Pancreas (tissue), 10 donors: ENCODE results near the gene GNG8. TPM values are rescaled to one million over a fixed set of nuclear protein-coding genes. Genes with fewer than 3 reads are reported as not detected.

Experiments used
- ATAC-seq, 4 donors: fragments of 200-7000 bp; cut with Tn5 transposase; one replicate each; pipeline versions ENCODE4 v1.8.0 to v1.9.1; 2020; ENCODE audit warnings: mild to moderate bottlenecking in 4 of 4, moderate library complexity in 4 of 4
- DNase-seq, 6 donors: peaks; one replicate each; pipeline ENCODE4 v3.0.0-alpha.2; 2020
- FAIRE-seq: peaks from 2 replicates; lab custom pipeline; 2012; peaks lifted over from hg19 to GRCh38; lab: Jason Lieb, UNC
- H3K27ac ChIP-seq, 4 donors: fragments of 200-600 bp; sonication (generic); 1 replicate in 3 of 4; 2 replicates in 1 of 4; pipeline versions ENCODE4 v1.5.0 to v1.8.0; 2020
- H3K27me3 ChIP-seq, 4 donors: fragments of 200-600 bp; one replicate each; pipeline ENCODE4 v1.8.0; 2021
- H3K36me3 ChIP-seq, 3 donors: fragments of 200-600 bp; sonication (generic) in 1 of 3; one replicate each; pipeline versions ENCODE4 v1.5.0 to v1.8.0; 2020 to 2021
- H3K4me1 ChIP-seq, 3 donors: fragments of 200-600 bp; one replicate each; pipeline ENCODE4 v1.8.0; 2021
- H3K4me3 ChIP-seq, 4 donors: fragments of 200-600 bp; sonication (generic) in 2 of 4; one replicate each; pipeline versions ENCODE4 v1.5.0 to v1.8.0; 2020 to 2021
- H3K9me3 ChIP-seq, 4 donors: fragments of 200-600 bp; one replicate each; pipeline ENCODE4 v1.8.0; 2021
- WGBS, 2 donors: extraction: QIAGEN DNeasy Blood & Tissue Kit; methylation state at CpG; one replicate each; pipeline ENCODE4 v1.1.7; 2013; 5-methylcytosine and 5-hydroxymethylcytosine counted together
- intact Hi-C, 3 donors: fragments of 100-400 bp; cut with DNase I; formaldehyde crosslinking; loops; one replicate each; pipeline versions ENCODE4 v1.11.1 to v1.14.2; 2022
- polyA plus RNA-seq, 2 donors: library from polyadenylated mRNA; stranded (reverse); fragments of 200-250 nt; gene quantifications; one replicate each; pipeline ENCODE4 v1.2.3, GENCODE V29; 2013
- total RNA-seq, 6 donors: library from RNA; stranded (reverse); fragmentation: NEBNext Ultra II Directional in 4 of 6; extraction: Animal tissue kit (Norgen Biotek cat#: 25700) in 4 of 6; gene quantifications; one replicate each; pipeline versions ENCODE4 v1.2.1 to v1.2.4, GENCODE V29; 2021 to 2023
- TF ChIP-seq, protein P1 (sequence below), 4 donors: fragments of 200-600 bp; sonication (generic) in 3 of 4; IDR thresholded peaks; one replicate each; pipeline versions ENCODE4 v1.5.0 to v1.8.0; 2021; ENCODE audit warnings: antibody characterized with exemption in 4 of 4
- donor health status: healthy with polysubstance abuse.
- donor health status: DM: no; HTN: no; CAD: no; lungs with moderate emphysema.
- donor health status: DM: no; HTN: no; CAD: no.
- donor health status: control.
- donor health status: control.
- donor health status: Bipolar disorder and iron deficiency.
- donor health status: DM: yes; HTN: yes; CAD: no.
- donor health status: DM: no; HTN: no; CAD: no.
- donor health status: DM: no; HTN: no; CAD: no.
- donor health status: DM: yes; HTN: yes; CAD: no.

GNG8 gene
- total and polyA plus RNA-seq, 8 donors, result not detected

DNA sequence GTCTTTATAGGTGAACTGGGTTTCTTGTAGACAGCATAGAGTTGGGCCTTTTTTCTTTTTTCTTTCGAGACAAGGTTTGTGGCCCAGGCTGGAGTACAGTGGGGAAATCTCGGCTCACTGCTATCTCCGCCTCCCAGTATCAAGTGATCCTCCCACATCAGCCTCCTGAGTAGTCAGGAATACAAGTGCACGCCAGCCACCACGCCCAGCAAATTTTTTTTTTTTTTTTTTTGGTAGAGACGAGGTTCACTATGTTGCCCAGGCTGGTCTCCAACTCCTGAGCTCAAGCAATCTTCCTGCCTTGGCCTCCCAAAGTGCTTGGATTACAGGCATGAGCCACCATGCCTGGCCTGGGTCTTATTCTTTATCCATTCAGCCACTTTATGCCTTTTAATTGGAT is 40.0 kb downstream of the GNG8 start:
- Histone ChIP-seq H3K4me1 (peaks cover 0 to 3% (median 0%) of the 10 kb centered on the region in 3 donors), H3K27ac (no peak overlapping the region), H3K4me3 (no peak overlapping the region), H3K9me3 (no peaks in the 10 kb centered on the region), H3K36me3 (no peaks in the 10 kb centered on the region), H3K27me3 (no peaks in the 10 kb centered on the region)
- FAIRE-seq, result no peak
- intact Hi-C loops, result no loop called here
- 86 to 90% methylated on average over 6 of the region's 6 CpGs for WGBS, 2 donors
- no peak for DNase-seq
- ATAC-seq, result no peak
- TF ChIP-seq, protein P1, sequence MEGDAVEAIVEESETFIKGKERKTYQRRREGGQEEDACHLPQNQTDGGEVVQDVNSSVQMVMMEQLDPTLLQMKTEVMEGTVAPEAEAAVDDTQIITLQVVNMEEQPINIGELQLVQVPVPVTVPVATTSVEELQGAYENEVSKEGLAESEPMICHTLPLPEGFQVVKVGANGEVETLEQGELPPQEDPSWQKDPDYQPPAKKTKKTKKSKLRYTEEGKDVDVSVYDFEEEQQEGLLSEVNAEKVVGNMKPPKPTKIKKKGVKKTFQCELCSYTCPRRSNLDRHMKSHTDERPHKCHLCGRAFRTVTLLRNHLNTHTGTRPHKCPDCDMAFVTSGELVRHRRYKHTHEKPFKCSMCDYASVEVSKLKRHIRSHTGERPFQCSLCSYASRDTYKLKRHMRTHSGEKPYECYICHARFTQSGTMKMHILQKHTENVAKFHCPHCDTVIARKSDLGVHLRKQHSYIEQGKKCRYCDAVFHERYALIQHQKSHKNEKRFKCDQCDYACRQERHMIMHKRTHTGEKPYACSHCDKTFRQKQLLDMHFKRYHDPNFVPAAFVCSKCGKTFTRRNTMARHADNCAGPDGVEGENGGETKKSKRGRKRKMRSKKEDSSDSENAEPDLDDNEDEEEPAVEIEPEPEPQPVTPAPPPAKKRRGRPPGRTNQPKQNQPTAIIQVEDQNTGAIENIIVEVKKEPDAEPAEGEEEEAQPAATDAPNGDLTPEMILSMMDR (IDR thresholded peaks at IDR 0.05), result no peak

DNA sequence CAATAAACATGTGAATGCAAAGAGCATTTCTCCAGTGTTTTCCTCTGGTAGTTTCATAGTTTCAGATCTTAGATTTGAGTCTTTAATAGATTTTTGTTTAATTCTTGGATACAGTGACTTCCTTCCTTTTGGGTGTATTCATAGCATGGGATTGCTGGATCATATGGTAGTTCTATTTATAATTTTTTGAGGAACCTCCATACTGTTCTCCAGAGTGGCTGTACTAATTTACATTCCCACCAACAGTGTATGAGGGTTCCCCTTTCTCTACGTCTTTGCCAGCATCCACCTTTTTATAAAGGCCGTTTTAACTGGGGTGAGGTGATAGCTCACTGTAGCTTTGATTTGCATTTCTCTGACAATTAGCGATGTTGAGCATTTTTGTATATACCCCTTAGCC is 44.1 kb downstream of the GNG8 start:
- TF ChIP-seq, protein P1 (IDR thresholded peaks at IDR 0.05), result no peak
- DNase-seq (no peak), ATAC-seq (no peak), FAIRE-seq (no peak)
- Histone ChIP-seq H3K36me3 (no peaks in the 10 kb centered on the region), H3K4me3 (no peak overlapping the region), H3K4me1 (no peaks in the 10 kb centered on the region), H3K27me3 (no peaks in the 10 kb centered on the region), H3K9me3 (no peaks in the 10 kb centered on the region), H3K27ac (no peak overlapping the region)
- 87% methylated on average over 3 of the region's 3 CpGs for WGBS, 2 donors
- intact Hi-C loops, result no loop called here

DNA sequence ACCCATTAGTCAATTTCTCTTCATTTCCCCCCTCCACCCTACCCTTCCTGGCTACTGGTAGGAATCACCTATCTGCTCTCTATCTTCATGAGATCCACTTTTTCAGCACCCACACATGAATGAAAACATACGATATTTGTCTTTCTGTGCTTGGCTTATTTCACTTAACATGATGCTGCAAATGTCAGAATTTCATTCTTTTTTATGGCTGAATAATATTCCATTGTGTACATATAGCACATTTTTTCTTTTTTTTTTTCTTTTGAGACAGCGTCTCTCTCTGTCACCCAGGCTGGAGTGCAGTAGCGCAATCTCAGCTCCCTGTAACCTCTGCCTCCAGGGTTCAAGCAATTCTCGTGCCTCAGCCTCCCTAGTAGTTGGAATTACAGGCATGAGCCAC is 44.7 kb downstream of the GNG8 start:
- Histone ChIP-seq H3K9me3 (no peaks in the 10 kb centered on the region), H3K4me1 (no peaks in the 10 kb centered on the region), H3K27ac (no peak overlapping the region), H3K36me3 (no peaks in the 10 kb centered on the region), H3K27me3 (no peaks in the 10 kb centered on the region), H3K4me3 (no peak overlapping the region)
- WGBS, 2 donors, result 93 to 95% methylated on average over 4 of the region's 4 CpGs
- no peak for ATAC-seq
- intact Hi-C loops, result no loop called here
- no peak for DNase-seq
- no peak for FAIRE-seq
- TF ChIP-seq, protein P1 (IDR thresholded peaks at IDR 0.05), result no peak

- WGBS, 2 donors, result 83 to 90% methylated on average over 3 of the region's 3 CpGs
Observed at GRCh38 chr19:46587861-46588260, 48.1 kb downstream of the GNG8 start.

DNA sequence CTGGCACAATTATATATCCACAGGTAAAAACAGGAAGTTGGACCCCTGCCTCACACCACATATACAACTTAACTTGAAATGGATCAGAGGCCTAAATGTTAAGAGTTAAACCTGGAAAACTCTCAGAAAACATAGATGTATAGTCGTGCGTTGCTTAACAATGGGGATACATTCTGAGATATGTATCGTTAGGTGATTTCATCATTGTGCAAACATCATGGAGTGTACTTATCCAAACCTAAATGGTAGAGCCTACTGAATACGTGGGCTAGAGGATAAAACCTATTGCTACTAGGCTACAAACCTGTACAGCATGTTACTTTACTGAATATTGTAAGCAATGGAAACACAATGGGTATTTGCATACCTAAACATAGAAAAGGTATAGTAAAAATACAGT is 49.7 kb downstream of the GNG8 start:
- H3K4me1 ChIP-seq, result no peaks in the 10 kb centered on the region
- TF ChIP-seq, protein P1 (IDR thresholded peaks at IDR 0.05), result no peak
- FAIRE-seq (no peak), DNase-seq (no peak), ATAC-seq (no peak)
- H3K27me3 ChIP-seq, result no peaks in the 10 kb centered on the region
- no peak overlapping the region for H3K27ac ChIP-seq
- whole genome bisulfite sequencing, 2 donors, result 78 to 82% methylated on average over 4 of the region's 4 CpGs
- no peaks in the 10 kb centered on the region for H3K9me3 ChIP-seq
- intact Hi-C loops, result no loop called here
- no peak overlapping the region for H3K4me3 ChIP-seq
- no peaks in the 10 kb centered on the region for H3K36me3 ChIP-seq

More at GRCh38 chr19:46587861-46588260, 48.1 kb downstream of the GNG8 start:
- FAIRE-seq, result no peak
- Histone ChIP-seq H3K27ac (no peak overlapping the region), H3K4me3 (no peak overlapping the region), H3K4me1 (no peaks in the 10 kb centered on the region), H3K27me3 (no peaks in the 10 kb centered on the region), H3K9me3 (no peaks in the 10 kb centered on the region), H3K36me3 (no peaks in the 10 kb centered on the region)
- no peak for DNase-seq
- intact Hi-C loops, result no loop called here
- no peak for ATAC-seq
- TF ChIP-seq, protein P1 (IDR thresholded peaks at IDR 0.05), result no peak
